Duodenal mucosa (tissue), 2 donors: ENCODE data around the gene LY86.

Source experiments
- H3K27ac ChIP-seq: one replicate; pipeline ENCODE4 v1.7.0; 2013; ENCODE audit warnings: low read depth, low read length
- H3K27me3 ChIP-seq, 2 donors: one replicate each; pipeline ENCODE4 v1.7.0; 2013; ENCODE audit warnings: low read length in 2 of 2, control low read depth in 1 of 2; ENCODE audit not compliant: insufficient read depth in 2 of 2, control insufficient read depth in 1 of 2
- H3K36me3 ChIP-seq, 2 donors: one replicate each; pipeline ENCODE4 v1.7.0; 2013; ENCODE audit warnings: low read length in 2 of 2, control low read depth in 1 of 2; ENCODE audit not compliant: insufficient read depth in 2 of 2, control insufficient read depth in 1 of 2
- H3K4me1 ChIP-seq, 2 donors: one replicate each; pipeline ENCODE4 v1.7.0; 2013; ENCODE audit warnings: low read length in 2 of 2, control low read depth in 1 of 2; ENCODE audit not compliant: insufficient read depth in 2 of 2, control insufficient read depth in 1 of 2
- H3K4me3 ChIP-seq, 2 donors: one replicate each; pipeline ENCODE4 v1.7.0; 2013; ENCODE audit warnings: low read length in 2 of 2, low read depth in 1 of 2
- H3K9ac ChIP-seq, 2 donors: one replicate each; pipeline ENCODE4 v1.7.0; 2013; ENCODE audit warnings: low read length in 2 of 2, low read depth in 1 of 2
- H3K9me3 ChIP-seq, 2 donors: one replicate each; pipeline ENCODE4 v1.7.0; 2013; ENCODE audit warnings: low read length in 2 of 2, control low read depth in 1 of 2; ENCODE audit not compliant: control insufficient read depth in 1 of 2

The LY86 gene

DNA sequence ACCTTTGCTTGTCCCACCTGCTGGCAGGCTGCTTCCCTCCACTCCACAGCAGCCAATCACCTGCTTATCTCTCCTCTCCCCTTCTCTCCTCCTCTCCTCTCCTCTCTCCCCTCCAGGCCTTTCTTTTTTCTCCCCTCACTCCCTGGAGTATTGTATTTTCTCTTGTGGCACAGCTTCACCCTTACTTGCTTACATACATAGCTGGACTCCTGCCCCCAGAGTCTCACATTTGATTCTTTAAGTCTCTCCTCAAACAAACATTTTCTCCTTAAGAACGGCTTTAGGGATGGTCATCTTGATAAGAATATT is 3.6 kb upstream of the LY86 start:
- no peaks in the 10 kb centered on the region for H3K9me3 ChIP-seq
- no peaks in the 10 kb centered on the region for H3K36me3 ChIP-seq
- peaks cover 0 to 10% of the 10 kb centered on the region in 2 donors for H3K4me1 ChIP-seq
- no peak overlapping the region for H3K9ac ChIP-seq
- H3K4me3 ChIP-seq: no peak overlapping the region
- H3K27me3 ChIP-seq: peaks cover 0 to 3% of the 10 kb centered on the region in 2 donors
- H3K27ac ChIP-seq: no peak overlapping the region

DNA sequence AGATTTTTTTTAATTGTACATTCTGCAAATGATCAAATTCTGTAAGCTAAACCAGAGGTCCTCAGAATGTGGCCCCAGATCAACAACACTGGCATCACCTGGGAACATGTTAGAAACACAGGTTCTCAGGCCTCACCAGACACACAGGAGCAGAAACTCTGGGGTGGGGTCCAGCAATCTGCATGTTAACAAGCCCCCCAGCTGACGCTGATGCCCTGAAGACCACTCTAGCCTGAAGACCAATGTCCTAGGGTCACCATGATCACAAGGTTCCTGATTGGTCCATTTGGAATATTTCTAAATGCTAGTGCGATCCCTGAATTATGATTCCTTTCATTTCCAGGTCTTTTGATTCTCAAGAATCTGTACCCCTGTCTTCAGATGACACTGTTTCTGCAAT is 2.4 kb upstream of the LY86 start:
- no peak overlapping the region for H3K4me3 ChIP-seq
- peaks cover 0 to 10% of the 10 kb centered on the region in 2 donors for H3K4me1 ChIP-seq
- H3K27ac ChIP-seq: no peak overlapping the region
- H3K27me3 ChIP-seq: peaks cover 0 to 3% of the 10 kb centered on the region in 2 donors
- no peaks in the 10 kb centered on the region for H3K9me3 ChIP-seq
- no peaks in the 10 kb centered on the region for H3K36me3 ChIP-seq
- H3K9ac ChIP-seq: no peak overlapping the region

DNA sequence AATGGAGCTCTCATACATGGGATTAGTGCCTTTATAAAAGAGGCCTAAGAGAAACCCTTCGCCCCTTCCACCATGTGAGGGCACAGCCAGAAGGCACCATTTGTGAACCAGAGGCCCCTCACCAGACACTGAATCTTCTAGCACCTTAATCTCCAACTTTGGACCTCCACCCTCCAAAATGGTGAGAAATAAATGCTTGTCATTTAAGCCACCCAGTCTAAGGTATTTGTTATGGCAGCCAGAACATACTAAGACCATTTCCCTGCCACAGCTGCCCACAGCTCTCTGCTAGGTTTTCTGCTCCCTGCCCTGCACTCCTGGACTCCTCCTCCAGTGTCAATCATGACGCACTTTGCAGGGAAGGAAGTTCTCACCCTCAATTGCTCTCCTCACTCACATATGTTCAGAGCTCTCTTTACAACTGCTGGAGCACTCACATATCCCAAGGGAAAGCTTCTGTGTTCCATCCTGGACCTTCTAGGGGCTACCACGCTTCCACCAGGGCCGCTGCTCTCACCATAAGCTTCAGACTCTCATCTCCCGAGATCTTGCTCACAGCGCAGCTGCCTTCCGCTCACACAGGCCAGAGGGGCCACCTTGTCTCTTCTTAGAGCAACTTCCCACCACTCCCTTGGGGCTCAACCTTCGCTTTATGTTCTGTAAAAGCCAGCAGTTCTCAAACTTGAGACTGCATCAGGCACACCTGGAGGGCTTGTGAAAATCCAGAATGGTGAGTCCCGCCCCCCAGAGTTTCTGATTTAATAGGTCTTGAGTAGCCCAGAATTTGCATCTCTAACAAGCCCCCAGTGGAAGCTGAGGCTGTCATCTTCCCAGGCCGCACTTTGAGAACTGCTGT is 1.6 kb upstream of the LY86 start:
- H3K9me3 ChIP-seq: no peaks in the 10 kb centered on the region
- no peak overlapping the region for H3K4me3 ChIP-seq
- H3K4me1 ChIP-seq: peaks cover 0 to 10% of the 10 kb centered on the region in 2 donors
- H3K27me3 ChIP-seq: peaks cover 0 to 3% of the 10 kb centered on the region in 2 donors
- no peaks in the 10 kb centered on the region for H3K36me3 ChIP-seq
- H3K27ac ChIP-seq: no peak overlapping the region
- no peak overlapping the region for H3K9ac ChIP-seq

DNA sequence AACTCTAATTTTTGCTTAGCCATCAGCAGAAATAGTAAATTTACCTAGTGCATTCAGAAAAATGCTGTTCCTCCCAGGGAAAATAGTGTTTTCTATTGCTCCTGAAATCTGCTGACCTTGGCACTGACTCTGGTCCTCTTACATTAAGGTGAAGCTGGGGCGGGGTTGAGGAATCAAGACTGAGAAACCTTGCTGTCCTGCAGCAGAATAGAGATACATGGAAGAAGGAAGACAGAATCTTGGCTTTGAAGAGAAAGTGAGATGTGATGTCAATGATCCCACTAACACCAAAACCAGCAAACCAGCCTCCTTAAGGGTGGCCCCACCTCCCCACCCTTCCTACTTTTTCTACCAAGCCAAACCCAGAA is 840 bp upstream of the LY86 start:
- H3K27ac ChIP-seq: no peak overlapping the region
- H3K27me3 ChIP-seq: peaks cover 0 to 3% of the 10 kb centered on the region in 2 donors
- H3K9me3 ChIP-seq: no peaks in the 10 kb centered on the region
- no peak overlapping the region for H3K9ac ChIP-seq
- H3K4me1 ChIP-seq: peaks cover 0 to 13% of the 10 kb centered on the region in 2 donors
- no peak overlapping the region for H3K4me3 ChIP-seq
- H3K36me3 ChIP-seq: no peaks in the 10 kb centered on the region

DNA sequence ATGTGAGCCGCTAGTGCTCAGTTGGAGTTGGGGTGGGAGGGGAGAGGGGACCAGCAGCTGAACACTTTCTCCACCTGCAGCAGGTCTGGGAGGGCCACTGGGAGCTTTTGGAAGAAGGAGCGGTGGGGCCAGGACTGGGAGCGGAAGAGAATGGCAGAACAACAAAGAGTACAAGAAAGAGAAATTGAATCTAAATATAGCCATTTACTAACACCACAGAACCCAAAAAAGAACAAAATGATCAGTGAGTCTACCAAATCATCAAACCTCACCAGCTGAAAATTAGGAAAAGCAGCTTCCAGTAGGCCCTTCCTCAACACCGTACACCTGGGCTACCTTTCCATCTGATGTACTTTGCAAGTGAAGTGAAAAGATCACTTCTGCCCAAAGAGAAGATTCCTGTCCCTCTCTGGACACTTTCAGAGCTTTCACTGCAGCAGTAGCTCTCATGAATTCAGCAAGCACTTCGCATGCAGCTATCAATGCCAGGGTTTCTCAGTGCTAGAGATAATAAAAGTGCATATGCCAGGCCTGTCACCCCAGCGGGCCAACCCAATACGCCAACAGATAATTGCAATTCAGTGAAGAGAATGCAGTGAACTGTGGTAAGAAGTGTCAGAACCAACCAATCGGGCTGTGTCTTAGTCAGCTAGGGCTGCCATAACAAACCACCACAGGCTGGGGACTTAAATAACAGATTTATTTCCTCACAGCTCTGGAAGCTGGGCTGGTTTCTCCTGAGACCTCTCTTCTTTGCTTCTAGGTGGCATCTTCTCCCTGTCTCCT is 597 bp downstream of the LY86 start:
- H3K9ac ChIP-seq: no peak overlapping the region
- peaks cover 0 to 3% of the 10 kb centered on the region in 2 donors for H3K27me3 ChIP-seq
- H3K4me1 ChIP-seq: peaks cover 0 to 16% of the 10 kb centered on the region in 2 donors
- H3K9me3 ChIP-seq: no peaks in the 10 kb centered on the region
- no peak overlapping the region for H3K27ac ChIP-seq
- H3K36me3 ChIP-seq: no peaks in the 10 kb centered on the region
- peak overlapping the region; percentile 18 to 33 for H3K4me3 ChIP-seq

DNA sequence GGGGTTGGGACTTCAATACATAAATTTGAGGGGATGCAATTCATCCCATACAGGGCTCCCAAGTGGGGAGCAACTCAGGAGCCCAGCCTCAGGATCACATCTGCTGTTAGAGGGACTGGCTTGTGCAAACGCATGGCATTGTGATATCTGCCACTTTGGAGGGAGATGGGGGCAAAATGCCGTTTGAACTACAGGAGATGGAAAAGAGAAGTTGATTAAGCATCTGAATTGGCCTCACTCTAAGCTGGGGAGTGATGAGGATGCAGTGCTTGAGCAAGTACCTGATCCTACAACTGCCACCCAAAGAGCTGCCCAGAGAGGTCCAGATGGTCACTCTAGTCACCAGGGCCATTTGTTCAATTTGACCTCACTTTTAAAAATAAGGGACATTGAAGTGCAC is 2.0 kb downstream of the LY86 start:
- Histone ChIP-seq H3K27me3 (peaks cover 0 to 3% of the 10 kb centered on the region in 2 donors), H3K9ac (no peak overlapping the region), H3K4me3 (no peak overlapping the region), H3K4me1 (peaks cover 0 to 16% of the 10 kb centered on the region in 2 donors), H3K9me3 (no peaks in the 10 kb centered on the region), H3K36me3 (no peaks in the 10 kb centered on the region), H3K27ac (no peak overlapping the region)

DNA sequence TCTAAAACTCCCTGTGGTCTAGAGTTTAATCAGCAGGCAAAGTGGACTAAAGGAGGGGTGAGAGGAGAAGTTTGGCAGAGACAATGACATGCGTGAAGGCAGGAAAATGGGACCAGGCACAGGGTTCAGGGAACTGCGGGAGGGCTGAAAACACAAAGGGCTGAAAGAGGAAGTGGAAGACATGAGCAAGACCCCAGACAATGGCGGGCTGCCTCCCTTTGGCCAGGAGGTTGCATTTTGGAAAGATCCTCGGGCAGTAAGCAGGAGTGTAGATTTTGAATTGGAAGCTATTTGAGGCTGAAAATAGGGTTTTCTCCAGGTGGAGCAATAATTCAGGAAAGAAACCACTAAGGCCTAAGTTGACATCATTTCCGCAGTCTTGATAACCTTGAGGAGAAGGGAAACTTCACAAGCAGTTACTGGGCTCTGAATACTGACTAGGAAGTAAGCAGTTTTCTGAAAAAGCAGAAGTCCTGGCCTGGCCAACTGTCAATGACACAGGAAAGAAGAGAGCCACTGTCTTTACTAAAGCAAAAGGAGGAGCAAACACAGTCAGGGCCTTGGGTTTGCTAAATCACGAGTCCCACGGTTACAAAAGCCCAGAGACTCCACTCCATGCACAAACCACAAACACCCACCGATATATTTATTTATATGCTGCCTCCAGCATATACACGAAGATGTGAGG is 3.4 kb downstream of the LY86 start:
- Histone ChIP-seq H3K9ac (no peak overlapping the region), H3K9me3 (no peaks in the 10 kb centered on the region), H3K4me3 (no peak overlapping the region), H3K27me3 (peaks cover 0 to 3% of the 10 kb centered on the region in 2 donors), H3K36me3 (no peaks in the 10 kb centered on the region), H3K27ac (no peak overlapping the region), H3K4me1 (peaks cover 0 to 16% of the 10 kb centered on the region in 2 donors)

DNA sequence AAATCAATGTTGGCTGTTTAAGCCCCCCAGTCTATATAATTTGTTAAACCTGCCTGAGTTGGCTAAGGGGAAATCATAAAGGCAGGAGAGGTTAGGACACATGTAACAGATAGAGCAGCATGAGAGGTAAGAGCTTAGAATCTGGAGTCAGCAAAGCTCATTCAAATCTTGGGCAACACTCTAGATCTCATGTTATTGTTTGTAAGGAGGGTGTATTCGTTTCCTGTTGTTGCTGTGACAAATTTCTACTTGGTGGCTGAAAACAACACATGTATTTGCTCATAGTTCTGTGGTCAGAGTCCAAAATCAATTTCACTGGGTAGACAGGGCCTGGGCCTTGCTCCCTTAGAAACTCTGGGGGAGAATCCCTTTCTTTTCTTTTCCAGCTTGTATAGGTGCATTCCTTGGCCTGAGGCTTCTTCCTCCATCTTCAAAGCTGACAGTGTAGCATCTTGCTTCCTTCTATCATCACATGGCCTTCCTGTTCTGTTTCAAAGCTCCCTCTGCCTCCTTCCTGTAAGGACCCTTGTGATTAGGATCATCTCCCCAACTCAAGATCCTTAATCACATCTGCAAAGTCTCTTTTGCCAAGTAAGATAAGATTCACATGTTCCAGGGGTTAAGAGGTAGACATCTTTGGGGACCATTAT is 4.4 kb downstream of the LY86 start:
- Histone ChIP-seq H3K9me3 (no peaks in the 10 kb centered on the region), H3K4me3 (no peak overlapping the region), H3K4me1 (peaks cover 0 to 16% of the 10 kb centered on the region in 2 donors), H3K27me3 (peaks cover 0 to 3% of the 10 kb centered on the region in 2 donors), H3K27ac (no peak overlapping the region), H3K36me3 (no peaks in the 10 kb centered on the region), H3K9ac (no peak overlapping the region)

DNA sequence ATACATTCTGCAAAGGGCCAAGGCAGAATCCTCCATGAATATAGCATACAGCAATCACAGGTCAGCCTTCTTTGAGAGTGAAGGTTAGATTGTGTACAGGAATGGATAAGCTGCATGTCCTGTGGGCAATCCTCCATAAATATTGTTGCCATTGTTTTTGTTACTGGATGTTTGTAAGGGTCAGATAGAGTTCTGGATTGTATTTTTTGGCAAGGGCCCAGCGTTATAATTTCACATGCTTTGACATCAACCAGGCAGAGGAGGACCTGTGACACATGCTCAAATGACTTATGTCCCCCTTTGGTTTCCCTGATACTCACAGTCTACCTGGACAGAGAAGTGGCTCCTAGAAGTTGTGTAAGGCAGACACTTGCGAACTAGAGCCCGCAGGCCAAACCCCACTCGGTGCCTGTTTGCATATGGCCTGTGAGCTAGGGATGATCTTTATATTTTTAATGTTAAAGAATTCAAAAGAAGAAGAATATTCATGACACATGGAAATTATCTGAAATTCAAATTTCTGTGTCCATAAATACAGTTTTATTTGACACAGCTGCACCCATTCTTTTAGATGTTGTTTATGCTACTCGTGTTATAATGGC is 5.4 kb downstream of the LY86 start:
- Histone ChIP-seq H3K9ac (no peak overlapping the region), H3K4me3 (no peak overlapping the region), H3K9me3 (no peaks in the 10 kb centered on the region), H3K27me3 (peaks cover 0 to 3% of the 10 kb centered on the region in 2 donors), H3K4me1 (peaks cover 0 to 9% of the 10 kb centered on the region in 2 donors), H3K27ac (no peak overlapping the region), H3K36me3 (no peaks in the 10 kb centered on the region)
